K562 (cell line): Measurements from ENCODE around the gene WNK2. TPM values are rescaled to one million over a fixed set of nuclear protein-coding genes. Genes with fewer than 3 reads are reported as not detected.

ENCODE experiments used
- ATAC-seq: fragments of 200-7000 bp; cut with Tn5 transposase; 3 replicates; pipeline ENCODE4 v1.9.1; 2020; ENCODE audit warnings: moderate library complexity
- BruUV-seq: library from RNA; stranded (reverse); fragments of 400-500 nt; replicated peaks from 2 replicates; lab custom pipeline; 2021; lab: Mats Ljungman, UMichigan
- CTCF ChIA-PET: fragments of 300-600 bp; formaldehyde crosslinking; extraction: SDS; loops from one replicate; lab custom pipeline; 2021; ENCODE audit warnings: low intra/inter-chr PET ratio; lab: Yijun Ruan, JAX
- POLR2A ChIA-PET: fragments of 300-600, 350-650 bp; sonication (Branson Sonifier 250); formaldehyde crosslinking; extraction: SDS; loops from one replicate; lab custom pipeline; 2021; ENCODE audit warnings: antibody characterized with exemption, inconsistent platforms; lab: Yijun Ruan, JAX
- DNase-seq, 4 experiments: peaks; one replicate each; pipeline versions ENCODE4 v3.0.0 to v3.0.0-alpha.2; 2011 to 2018; ENCODE audit warnings: low spot score in 3 of 4, mixed read lengths in 3 of 4; ENCODE audit errors: extremely low read depth in 1 of 4
- FAIRE-seq: peaks from 2 replicates; lab custom pipeline; 2011; peaks lifted over from hg19 to GRCh38; lab: Jason Lieb, UNC
- H2AFZ ChIP-seq: 2 replicates; pipeline ENCODE4 v1.6.0; 2011; ENCODE audit warnings: low read depth, low read length, control low read depth, inconsistent platforms
- H3K27ac ChIP-seq: fragments of 200-600 bp; 3 replicates; pipeline ENCODE4 v1.8.0; 2011; ENCODE audit warnings: low read depth, mild to moderate bottlenecking, control low read depth, inconsistent platforms, low read length, moderate library complexity, mixed read lengths; ENCODE audit errors: extremely low read depth
- H3K27me3 ChIP-seq, 2 experiments: fragments of 300-600 bp in 1 of 2; 2 replicates in 1 of 2; 3 replicates in 1 of 2; pipeline versions ENCODE4 v1.6.0 to v1.8.0; 2011; ENCODE audit warnings: inconsistent platforms in 2 of 2, low read length in 2 of 2, mild to moderate bottlenecking in 1 of 2, mixed read lengths in 1 of 2, moderate library complexity in 1 of 2; ENCODE audit not compliant: control insufficient read depth in 2 of 2, insufficient read depth in 2 of 2
- H3K36me3 ChIP-seq: fragments of 300-600 bp; 3 replicates; pipeline ENCODE4 v1.8.0; 2011; ENCODE audit warnings: mild to moderate bottlenecking, low read length, inconsistent platforms; ENCODE audit not compliant: control insufficient read depth, insufficient read depth
- H3K4me1 ChIP-seq, 2 experiments: fragments of 200-600 bp in 1 of 2; replicated peaks in 1 of 2; 2 replicates in 1 of 2; 3 replicates in 1 of 2; pipeline versions ENCODE4 v1.5.1 to v1.8.0; 2011; ENCODE audit warnings: inconsistent platforms in 2 of 2, low read length in 2 of 2, mild to moderate bottlenecking in 1 of 2, mixed read lengths in 1 of 2, moderate library complexity in 1 of 2; ENCODE audit not compliant: control insufficient read depth in 2 of 2, insufficient read depth in 2 of 2
- H3K4me2 ChIP-seq: 2 replicates; pipeline ENCODE4 v1.6.1; 2011; ENCODE audit warnings: low read length, control low read depth, inconsistent platforms, mixed read lengths; ENCODE audit not compliant: insufficient read depth
- H3K4me3 ChIP-seq: fragments of 200-600 bp; sonication (generic), shearing (Covaris generic); 2 replicates; pipeline ENCODE4 v1.5.1; 2016; ENCODE audit warnings: control low read depth, inconsistent platforms
- H3K79me2 ChIP-seq: fragments of 200-600 bp; 3 replicates; pipeline ENCODE4 v1.8.0; 2011; ENCODE audit warnings: low read length, inconsistent platforms; ENCODE audit not compliant: control insufficient read depth, insufficient read depth
- H3K9ac ChIP-seq, 2 experiments: 2 replicates each; pipeline versions ENCODE4 v1.6.0 to v1.6.1; 2011; ENCODE audit warnings: low read depth in 2 of 2, low read length in 2 of 2, control low read depth in 1 of 2, inconsistent platforms in 1 of 2, mild to moderate bottlenecking in 1 of 2, mixed read lengths in 1 of 2; ENCODE audit not compliant: insufficient read depth in 1 of 2
- H3K9me1 ChIP-seq: one replicate; pipeline ENCODE4 v1.6.0; 2011; ENCODE audit warnings: inconsistent platforms, mild to moderate bottlenecking, low read length, moderate library complexity; ENCODE audit not compliant: control insufficient read depth, insufficient read depth
- H3K9me3 ChIP-seq: replicated peaks from 2 replicates; pipeline ENCODE4 v1.5.1; 2011; ENCODE audit warnings: low read depth, low read length, inconsistent platforms; ENCODE audit not compliant: control insufficient read depth, insufficient read depth
- H4K20me1 ChIP-seq: replicated peaks from 2 replicates; pipeline ENCODE4 v1.6.1; 2011; ENCODE audit warnings: low read length, inconsistent platforms, mixed read lengths; ENCODE audit not compliant: control insufficient read depth, insufficient read depth
- ARHGAP35 ChIP-seq: fragments of 450-650 bp; IDR thresholded peaks from 2 replicates; pipeline ENCODE4 v1.6.1; 2018; ENCODE audit not compliant: partially characterized antibody
- ILF3 ChIP-seq: fragments of 450-650 bp; IDR thresholded peaks from 2 replicates; pipeline ENCODE4 v1.6.1; 2018; ENCODE audit warnings: antibody characterized with exemption, mild to moderate bottlenecking, moderate library complexity, borderline replicate concordance
- PML ChIP-seq: IDR thresholded peaks from 2 replicates; pipeline ENCODE4 v1.6.1; 2012; ENCODE audit warnings: low read length, inconsistent platforms
- SMARCC2 ChIP-seq: fragments of 450-650 bp; IDR thresholded peaks from 2 replicates; pipeline ENCODE4 v1.6.1; 2017; ENCODE audit warnings: antibody characterized with exemption, moderate library complexity, mild to moderate bottlenecking, low read depth
- SMC3 ChIP-seq: conservative IDR thresholded peaks from 2 replicates; pipeline ENCODE4 v1.6.1; 2011; ENCODE audit warnings: low read depth, low read length, improper control_type of control experiment; ENCODE audit not compliant: insufficient read depth
- STAT5B ChIP-seq: fragments of 250-450 bp; sonication (Bioruptor Pico); IDR thresholded peaks from 2 replicates; pipeline ENCODE4 v1.8.0; 2021; ENCODE audit warnings: mild to moderate bottlenecking, inconsistent platforms
- WGBS: fragments of 100-300 bp; shearing (Covaris generic); methylation state at CpG from one replicate; pipeline ENCODE4 v1.1.6; 2016; ENCODE audit warnings: low coverage, mixed read lengths; ENCODE audit not compliant: insufficient coverage; ENCODE audit errors: missing lambda C conversion rate; 5-methylcytosine and 5-hydroxymethylcytosine counted together
- in situ Hi-C: fragments of 300-500 bp; cut with MboI; formaldehyde crosslinking; loops from 4 replicates; pipeline ENCODE4 v1.15.0; 2018; ENCODE audit warnings: inconsistent platforms, mixed read lengths
- intact Hi-C: fragments of 100-400 bp; cut with micrococcal nuclease; formaldehyde crosslinking; loops from 2 replicates; pipeline ENCODE4 v1.14.2; 2022
- polyA plus RNA-seq, 8 experiments: library from polyadenylated mRNA; depleted of rRNA in 4 of 8; stranded (reverse) in 5 of 8; unstranded in 3 of 8; fragments of >200 nt; fragmentation: Nextera tagmentation in 2 of 8; fragmentation: Illumina TruSeq in 1 of 8; extraction: Ambion mirVana in 2 of 8; extraction: Trizol in 1 of 8; gene quantifications; 2 replicates each; pipeline versions ENCODE4 v1.2.1 to v1.2.3, GENCODE V29; 2011 to 2014; ENCODE audit warnings: inconsistent platforms in 1 of 8, missing spikeins in 1 of 8
- total RNA-seq, 7 experiments: library from RNA; depleted of rRNA in 6 of 7; stranded (reverse); fragments of >200 nt in 6 of 7; fragmentation: Illumina TruSeq in 2 of 7; extraction: Trizol in 2 of 7; gene quantifications; 2 replicates each; pipeline versions ENCODE4 v1.2.1 to v1.2.3, GENCODE V29; 2011 to 2021; ENCODE audit warnings: low replicate concordance in 1 of 7
- TF ChIP-seq, protein P1 (sequence below): sonication (generic); formaldehyde crosslinking; IDR thresholded peaks from 2 replicates; pipeline ENCODE4 v1.9.0; 2022; ENCODE audit warnings: mild to moderate bottlenecking, missing genetic modification reagents
- TF ChIP-seq, protein P2 (sequence below): fragments of 450-650 bp; IDR thresholded peaks from 2 replicates; pipeline ENCODE4 v1.6.1; 2016; ENCODE audit warnings: mild to moderate bottlenecking
- TF ChIP-seq, protein P3 (sequence below): fragments of 450-650 bp; IDR thresholded peaks from 2 replicates; pipeline ENCODE4 v1.6.1; 2016; ENCODE audit warnings: mild to moderate bottlenecking, moderate library complexity

WNK2 gene
- total and polyA plus RNA-seq, 9 of the 15 experiments (the other 6 are each of a cell fraction or from before 2014, with no cell fraction given) = 0.36 to 3.3 (median 0.64) TPM; not detected in 2

GRCh38 chr9:93326654-93327053 is 142.7 kb downstream of the WNK2 start:
- no peak for ATAC-seq
- POLR2A ChIA-PET = no interaction called here
- Histone ChIP-seq H3K79me2 (no peaks in the 10 kb centered on the region), H2AFZ (no peak overlapping the region), H3K27me3 (peaks cover 20 to 47% of the 10 kb centered on the region in 2 experiments; a peak in 4 of 5 replicates), H4K20me1 (no peaks in the 10 kb centered on the region), H3K27ac (no peak overlapping the region), H3K36me3 (no peaks in the 10 kb centered on the region), H3K4me2 (no peak overlapping the region), H3K4me1 (peaks cover 0 to 11% of the 10 kb centered on the region in 2 experiments; a peak in 2 of 5 replicates), H3K9me3 (no peaks in the 10 kb centered on the region; the same call in 1 of the 2 replicates), H3K9ac (no peak overlapping the region), H3K4me3 (no peak overlapping the region), H3K9me1 (peaks cover 3% of the 10 kb centered on the region)
- 1% methylated on average over 13 of the region's 13 CpGs for WGBS
- CTCF ChIA-PET = no interaction called here
- FAIRE-seq = no peak
- peak in 1 of 4 experiments; percentile 3 for DNase-seq
- intact Hi-C loops = no loop called here
- in situ Hi-C loops = no loop called here
- BruUV-seq = no TSS peak
- TF ChIP-seq SMARCC2 (no peak), ILF3 (no peak), PML (no peak), SMC3 (no peak), STAT5B (CRISPR knock-in tag) (no peak), ARHGAP35 (no peak)
- TF ChIP-seq, protein P1, sequence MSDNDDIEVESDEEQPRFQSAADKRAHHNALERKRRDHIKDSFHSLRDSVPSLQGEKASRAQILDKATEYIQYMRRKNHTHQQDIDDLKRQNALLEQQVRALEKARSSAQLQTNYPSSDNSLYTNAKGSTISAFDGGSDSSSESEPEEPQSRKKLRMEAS = peak; percentile 32; the same call in 1 of the 2 replicates
- TF ChIP-seq, protein P2, sequence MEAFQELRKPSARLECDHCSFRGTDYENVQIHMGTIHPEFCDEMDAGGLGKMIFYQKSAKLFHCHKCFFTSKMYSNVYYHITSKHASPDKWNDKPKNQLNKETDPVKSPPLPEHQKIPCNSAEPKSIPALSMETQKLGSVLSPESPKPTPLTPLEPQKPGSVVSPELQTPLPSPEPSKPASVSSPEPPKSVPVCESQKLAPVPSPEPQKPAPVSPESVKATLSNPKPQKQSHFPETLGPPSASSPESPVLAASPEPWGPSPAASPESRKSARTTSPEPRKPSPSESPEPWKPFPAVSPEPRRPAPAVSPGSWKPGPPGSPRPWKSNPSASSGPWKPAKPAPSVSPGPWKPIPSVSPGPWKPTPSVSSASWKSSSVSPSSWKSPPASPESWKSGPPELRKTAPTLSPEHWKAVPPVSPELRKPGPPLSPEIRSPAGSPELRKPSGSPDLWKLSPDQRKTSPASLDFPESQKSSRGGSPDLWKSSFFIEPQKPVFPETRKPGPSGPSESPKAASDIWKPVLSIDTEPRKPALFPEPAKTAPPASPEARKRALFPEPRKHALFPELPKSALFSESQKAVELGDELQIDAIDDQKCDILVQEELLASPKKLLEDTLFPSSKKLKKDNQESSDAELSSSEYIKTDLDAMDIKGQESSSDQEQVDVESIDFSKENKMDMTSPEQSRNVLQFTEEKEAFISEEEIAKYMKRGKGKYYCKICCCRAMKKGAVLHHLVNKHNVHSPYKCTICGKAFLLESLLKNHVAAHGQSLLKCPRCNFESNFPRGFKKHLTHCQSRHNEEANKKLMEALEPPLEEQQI = no peak
- TF ChIP-seq, protein P3, sequence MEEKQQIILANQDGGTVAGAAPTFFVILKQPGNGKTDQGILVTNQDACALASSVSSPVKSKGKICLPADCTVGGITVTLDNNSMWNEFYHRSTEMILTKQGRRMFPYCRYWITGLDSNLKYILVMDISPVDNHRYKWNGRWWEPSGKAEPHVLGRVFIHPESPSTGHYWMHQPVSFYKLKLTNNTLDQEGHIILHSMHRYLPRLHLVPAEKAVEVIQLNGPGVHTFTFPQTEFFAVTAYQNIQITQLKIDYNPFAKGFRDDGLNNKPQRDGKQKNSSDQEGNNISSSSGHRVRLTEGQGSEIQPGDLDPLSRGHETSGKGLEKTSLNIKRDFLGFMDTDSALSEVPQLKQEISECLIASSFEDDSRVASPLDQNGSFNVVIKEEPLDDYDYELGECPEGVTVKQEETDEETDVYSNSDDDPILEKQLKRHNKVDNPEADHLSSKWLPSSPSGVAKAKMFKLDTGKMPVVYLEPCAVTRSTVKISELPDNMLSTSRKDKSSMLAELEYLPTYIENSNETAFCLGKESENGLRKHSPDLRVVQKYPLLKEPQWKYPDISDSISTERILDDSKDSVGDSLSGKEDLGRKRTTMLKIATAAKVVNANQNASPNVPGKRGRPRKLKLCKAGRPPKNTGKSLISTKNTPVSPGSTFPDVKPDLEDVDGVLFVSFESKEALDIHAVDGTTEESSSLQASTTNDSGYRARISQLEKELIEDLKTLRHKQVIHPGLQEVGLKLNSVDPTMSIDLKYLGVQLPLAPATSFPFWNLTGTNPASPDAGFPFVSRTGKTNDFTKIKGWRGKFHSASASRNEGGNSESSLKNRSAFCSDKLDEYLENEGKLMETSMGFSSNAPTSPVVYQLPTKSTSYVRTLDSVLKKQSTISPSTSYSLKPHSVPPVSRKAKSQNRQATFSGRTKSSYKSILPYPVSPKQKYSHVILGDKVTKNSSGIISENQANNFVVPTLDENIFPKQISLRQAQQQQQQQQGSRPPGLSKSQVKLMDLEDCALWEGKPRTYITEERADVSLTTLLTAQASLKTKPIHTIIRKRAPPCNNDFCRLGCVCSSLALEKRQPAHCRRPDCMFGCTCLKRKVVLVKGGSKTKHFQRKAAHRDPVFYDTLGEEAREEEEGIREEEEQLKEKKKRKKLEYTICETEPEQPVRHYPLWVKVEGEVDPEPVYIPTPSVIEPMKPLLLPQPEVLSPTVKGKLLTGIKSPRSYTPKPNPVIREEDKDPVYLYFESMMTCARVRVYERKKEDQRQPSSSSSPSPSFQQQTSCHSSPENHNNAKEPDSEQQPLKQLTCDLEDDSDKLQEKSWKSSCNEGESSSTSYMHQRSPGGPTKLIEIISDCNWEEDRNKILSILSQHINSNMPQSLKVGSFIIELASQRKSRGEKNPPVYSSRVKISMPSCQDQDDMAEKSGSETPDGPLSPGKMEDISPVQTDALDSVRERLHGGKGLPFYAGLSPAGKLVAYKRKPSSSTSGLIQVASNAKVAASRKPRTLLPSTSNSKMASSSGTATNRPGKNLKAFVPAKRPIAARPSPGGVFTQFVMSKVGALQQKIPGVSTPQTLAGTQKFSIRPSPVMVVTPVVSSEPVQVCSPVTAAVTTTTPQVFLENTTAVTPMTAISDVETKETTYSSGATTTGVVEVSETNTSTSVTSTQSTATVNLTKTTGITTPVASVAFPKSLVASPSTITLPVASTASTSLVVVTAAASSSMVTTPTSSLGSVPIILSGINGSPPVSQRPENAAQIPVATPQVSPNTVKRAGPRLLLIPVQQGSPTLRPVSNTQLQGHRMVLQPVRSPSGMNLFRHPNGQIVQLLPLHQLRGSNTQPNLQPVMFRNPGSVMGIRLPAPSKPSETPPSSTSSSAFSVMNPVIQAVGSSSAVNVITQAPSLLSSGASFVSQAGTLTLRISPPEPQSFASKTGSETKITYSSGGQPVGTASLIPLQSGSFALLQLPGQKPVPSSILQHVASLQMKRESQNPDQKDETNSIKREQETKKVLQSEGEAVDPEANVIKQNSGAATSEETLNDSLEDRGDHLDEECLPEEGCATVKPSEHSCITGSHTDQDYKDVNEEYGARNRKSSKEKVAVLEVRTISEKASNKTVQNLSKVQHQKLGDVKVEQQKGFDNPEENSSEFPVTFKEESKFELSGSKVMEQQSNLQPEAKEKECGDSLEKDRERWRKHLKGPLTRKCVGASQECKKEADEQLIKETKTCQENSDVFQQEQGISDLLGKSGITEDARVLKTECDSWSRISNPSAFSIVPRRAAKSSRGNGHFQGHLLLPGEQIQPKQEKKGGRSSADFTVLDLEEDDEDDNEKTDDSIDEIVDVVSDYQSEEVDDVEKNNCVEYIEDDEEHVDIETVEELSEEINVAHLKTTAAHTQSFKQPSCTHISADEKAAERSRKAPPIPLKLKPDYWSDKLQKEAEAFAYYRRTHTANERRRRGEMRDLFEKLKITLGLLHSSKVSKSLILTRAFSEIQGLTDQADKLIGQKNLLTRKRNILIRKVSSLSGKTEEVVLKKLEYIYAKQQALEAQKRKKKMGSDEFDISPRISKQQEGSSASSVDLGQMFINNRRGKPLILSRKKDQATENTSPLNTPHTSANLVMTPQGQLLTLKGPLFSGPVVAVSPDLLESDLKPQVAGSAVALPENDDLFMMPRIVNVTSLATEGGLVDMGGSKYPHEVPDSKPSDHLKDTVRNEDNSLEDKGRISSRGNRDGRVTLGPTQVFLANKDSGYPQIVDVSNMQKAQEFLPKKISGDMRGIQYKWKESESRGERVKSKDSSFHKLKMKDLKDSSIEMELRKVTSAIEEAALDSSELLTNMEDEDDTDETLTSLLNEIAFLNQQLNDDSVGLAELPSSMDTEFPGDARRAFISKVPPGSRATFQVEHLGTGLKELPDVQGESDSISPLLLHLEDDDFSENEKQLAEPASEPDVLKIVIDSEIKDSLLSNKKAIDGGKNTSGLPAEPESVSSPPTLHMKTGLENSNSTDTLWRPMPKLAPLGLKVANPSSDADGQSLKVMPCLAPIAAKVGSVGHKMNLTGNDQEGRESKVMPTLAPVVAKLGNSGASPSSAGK = peak; percentile 70
